Neural crest cell (in vitro differentiated cells): Measurements from ENCODE around the gene MICAL2. TPM values are rescaled to one million over a fixed set of nuclear protein-coding genes. Genes with fewer than 3 reads are reported as not detected.

Experiments used
- DNase-seq: peaks from one replicate; pipeline ENCODE4 v3.0.0; 2021; ENCODE audit warnings: low read depth, mixed read lengths, low spot score
- H3K27ac Mint-ChIP-seq: one replicate; pipeline ENCODE4 v1.8.0; 2021; ENCODE audit warnings: mild to moderate bottlenecking, mixed read lengths; ENCODE audit not compliant: unreplicated experiment
- H3K27me3 Mint-ChIP-seq: 2 replicates; pipeline ENCODE4 v1.8.0; 2021; ENCODE audit warnings: low read depth, mild to moderate bottlenecking, mixed read lengths
- H3K36me3 Mint-ChIP-seq: 2 replicates; pipeline ENCODE4 v1.8.0; 2021; ENCODE audit warnings: low read depth, mild to moderate bottlenecking, mixed read lengths
- H3K4me1 Mint-ChIP-seq: 2 replicates; pipeline ENCODE4 v1.8.0; 2021; ENCODE audit warnings: mixed read lengths
- H3K4me3 Mint-ChIP-seq: one replicate; pipeline ENCODE4 v1.8.0; 2021; ENCODE audit warnings: mild to moderate bottlenecking, mixed read lengths
- H3K9me3 Mint-ChIP-seq: 2 replicates; pipeline ENCODE4 v1.8.0; 2021; ENCODE audit warnings: mixed read lengths
- total RNA-seq: library from RNA; stranded (reverse); gene quantifications from 2 replicates; pipeline ENCODE4 v1.2.1, GENCODE V29; 2021
- TF ChIP-seq, protein P1 (sequence below): fragments of 200-600 bp; sonication (generic); conservative IDR thresholded peaks from 2 replicates; pipeline ENCODE4 v1.5.0; 2021; ENCODE audit warnings: antibody characterized with exemption, mild to moderate bottlenecking

MICAL2 gene
- total RNA-seq, 1 donor from 2014 or later, result 1.1 TPM

DNA sequence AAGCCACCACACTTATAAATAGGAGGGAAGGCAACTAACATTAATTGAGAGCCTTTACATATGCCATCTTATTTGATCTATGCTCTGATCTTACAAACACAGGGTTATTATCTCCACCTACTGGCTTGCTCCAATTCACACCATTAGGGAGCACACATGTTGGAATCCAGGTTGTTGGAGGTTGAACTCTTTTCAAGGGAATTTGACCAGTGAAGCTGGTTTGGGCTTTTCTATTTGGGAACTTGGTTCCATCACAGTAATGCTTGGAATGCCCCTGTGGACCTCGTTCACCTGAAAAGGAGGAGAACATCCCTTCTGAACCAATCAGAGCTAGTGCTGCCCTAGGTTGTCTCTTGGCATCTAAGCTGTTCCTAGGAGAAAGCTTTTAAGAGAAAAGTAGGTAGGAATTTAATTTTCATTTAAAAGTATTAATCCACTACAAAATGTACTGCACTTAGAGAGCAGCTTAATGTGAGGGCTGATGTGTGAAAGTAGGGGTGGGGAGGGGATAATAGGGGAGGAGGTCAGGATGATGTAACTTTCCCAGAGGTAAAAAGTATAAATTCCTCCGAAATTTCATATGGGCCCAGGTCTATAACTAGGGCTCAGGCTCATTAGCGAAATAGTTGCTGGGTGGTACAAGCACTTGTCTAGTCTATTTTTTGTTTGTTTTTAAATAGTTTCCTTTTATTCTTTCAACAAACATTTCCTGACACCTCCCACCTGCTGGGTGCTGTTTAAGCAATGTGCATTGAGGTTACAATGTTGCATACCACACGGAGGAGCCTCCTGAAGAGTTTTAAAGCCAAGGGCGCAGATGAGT is 7.6 kb upstream of the MICAL2 start:
- Mint-ChIP-seq H3K4me1 (peaks cover 11% of the 10 kb centered on the region), H3K27me3 (peaks cover 48% of the 10 kb centered on the region), H3K9me3 (no peaks in the 10 kb centered on the region), H3K27ac (no peak overlapping the region), H3K36me3 (no peaks in the 10 kb centered on the region), H3K4me3 (no peak overlapping the region)
- DNase-seq, result no peak
- TF ChIP-seq, protein P1, sequence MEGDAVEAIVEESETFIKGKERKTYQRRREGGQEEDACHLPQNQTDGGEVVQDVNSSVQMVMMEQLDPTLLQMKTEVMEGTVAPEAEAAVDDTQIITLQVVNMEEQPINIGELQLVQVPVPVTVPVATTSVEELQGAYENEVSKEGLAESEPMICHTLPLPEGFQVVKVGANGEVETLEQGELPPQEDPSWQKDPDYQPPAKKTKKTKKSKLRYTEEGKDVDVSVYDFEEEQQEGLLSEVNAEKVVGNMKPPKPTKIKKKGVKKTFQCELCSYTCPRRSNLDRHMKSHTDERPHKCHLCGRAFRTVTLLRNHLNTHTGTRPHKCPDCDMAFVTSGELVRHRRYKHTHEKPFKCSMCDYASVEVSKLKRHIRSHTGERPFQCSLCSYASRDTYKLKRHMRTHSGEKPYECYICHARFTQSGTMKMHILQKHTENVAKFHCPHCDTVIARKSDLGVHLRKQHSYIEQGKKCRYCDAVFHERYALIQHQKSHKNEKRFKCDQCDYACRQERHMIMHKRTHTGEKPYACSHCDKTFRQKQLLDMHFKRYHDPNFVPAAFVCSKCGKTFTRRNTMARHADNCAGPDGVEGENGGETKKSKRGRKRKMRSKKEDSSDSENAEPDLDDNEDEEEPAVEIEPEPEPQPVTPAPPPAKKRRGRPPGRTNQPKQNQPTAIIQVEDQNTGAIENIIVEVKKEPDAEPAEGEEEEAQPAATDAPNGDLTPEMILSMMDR, result no peak

- Mint-ChIP-seq H3K27me3 (peaks cover 52% of the 10 kb centered on the region), H3K27ac (no peak overlapping the region)
Measured at GRCh38 chr11:12103411-12104225, 6.8 kb upstream of the MICAL2 start.

DNA sequence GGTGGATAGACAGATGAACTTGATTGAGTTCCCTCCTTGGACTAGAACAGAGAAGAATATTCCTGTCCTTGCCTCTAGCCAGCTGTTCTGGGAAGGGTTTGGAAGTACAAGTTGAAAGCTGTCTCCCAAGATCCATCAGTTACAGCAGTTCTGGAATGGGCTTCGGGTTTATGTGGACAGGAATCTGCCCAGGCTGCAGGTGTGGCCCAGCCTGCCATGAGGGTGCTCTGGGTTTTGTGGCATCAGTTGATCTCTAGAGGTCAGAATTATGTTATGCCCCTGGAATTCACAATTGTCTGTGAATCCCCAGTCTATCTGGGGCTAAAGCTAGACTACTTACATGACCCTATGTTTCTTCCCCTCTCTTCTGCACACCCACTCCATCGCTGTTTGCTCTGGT is 4.9 kb upstream of the MICAL2 start:
- TF ChIP-seq, protein P1, result no peak
- H3K27ac Mint-ChIP-seq, result no peak overlapping the region
- H3K4me1 Mint-ChIP-seq, result peaks cover 10% of the 10 kb centered on the region
- H3K27me3 Mint-ChIP-seq, result peaks cover 57% of the 10 kb centered on the region
- no peaks in the 10 kb centered on the region for H3K36me3 Mint-ChIP-seq
- no peak for DNase-seq
- no peaks in the 10 kb centered on the region for H3K9me3 Mint-ChIP-seq
- H3K4me3 Mint-ChIP-seq, result no peak overlapping the region

More at GRCh38 chr11:12103411-12104225, 6.8 kb upstream of the MICAL2 start:
- Mint-ChIP-seq H3K4me1 (peaks cover 11% of the 10 kb centered on the region), H3K4me3 (no peak overlapping the region), H3K9me3 (no peaks in the 10 kb centered on the region), H3K36me3 (no peaks in the 10 kb centered on the region)
- DNase-seq, result no peak
- TF ChIP-seq, protein P1, result no peak

GRCh38 chr11:12106101-12106500 is 4.3 kb upstream of the MICAL2 start:
- Mint-ChIP-seq H3K9me3 (no peaks in the 10 kb centered on the region), H3K4me3 (no peak overlapping the region), H3K4me1 (peaks cover 4% of the 10 kb centered on the region), H3K27me3 (peaks cover 57% of the 10 kb centered on the region), H3K27ac (no peak overlapping the region), H3K36me3 (no peaks in the 10 kb centered on the region)
- no peak for DNase-seq
- TF ChIP-seq, protein P1, result no peak

DNA sequence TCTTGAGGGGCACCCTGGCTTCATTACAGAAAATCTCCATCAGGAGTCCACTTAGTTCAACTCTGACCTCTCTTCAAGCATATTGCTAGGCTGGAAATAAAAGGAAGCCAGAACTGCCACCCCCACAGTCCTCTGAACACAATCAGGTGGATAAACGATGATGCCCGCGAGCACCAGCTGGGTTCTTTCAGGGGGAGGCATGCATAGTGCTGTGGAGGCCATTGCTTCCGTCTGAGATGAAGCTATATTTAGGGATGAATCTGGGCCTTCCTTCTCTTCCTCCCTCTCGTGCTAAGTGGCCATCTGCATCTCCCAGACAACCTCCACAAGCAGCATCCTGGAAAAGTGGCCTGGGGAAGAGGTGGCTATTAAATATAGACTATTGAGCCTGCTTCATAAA is 3.9 kb upstream of the MICAL2 start:
- no peak for DNase-seq
- Mint-ChIP-seq H3K4me3 (no peak overlapping the region), H3K9me3 (no peaks in the 10 kb centered on the region), H3K27me3 (peaks cover 61% of the 10 kb centered on the region), H3K4me1 (peaks cover 4% of the 10 kb centered on the region), H3K27ac (no peak overlapping the region), H3K36me3 (no peaks in the 10 kb centered on the region)
- TF ChIP-seq, protein P1, result no peak
